ENCODE measurements around the gene ABCG1.
A peak's percentile ranks its signal among the peaks of the same experiment; 100 is the strongest.

ABCG1 gene

GRCh38 chr21:42306366-42307035, 87.6 kb downstream of the ABCG1 start:
- no peak for DNase-seq (ENCODE audit: low read depth)

- DNase-seq (ENCODE audit: low read depth), result no peak
Measured at GRCh38 chr21:42307106-42307505, 88.2 kb downstream of the ABCG1 start.

GRCh38 chr21:42308161-42308913, 89.4 kb downstream of the ABCG1 start:
- no peak for DNase-seq (ENCODE audit: low read depth)

- DNase-seq (ENCODE audit: low read depth), result no peak
Measured at GRCh38 chr21:42308914-42309752, 90.2 kb downstream of the ABCG1 start.

GRCh38 chr21:42309753-42310213, 90.8 kb downstream of the ABCG1 start:
- peak; percentile 37 for DNase-seq (ENCODE audit: low read depth)

GRCh38 chr21:42310411-42311001, 91.6 kb downstream of the ABCG1 start:
- DNase-seq (ENCODE audit: low read depth), result no peak

GRCh38 chr21:42311160-42311559, 92.2 kb downstream of the ABCG1 start:
- no peak for DNase-seq (ENCODE audit: low read depth)

GRCh38 chr21:42311816-42312625, 93.1 kb downstream of the ABCG1 start:
- DNase-seq (ENCODE audit: low read depth), result no peak

- no peak for DNase-seq (ENCODE audit: low read depth)
Measured at GRCh38 chr21:42312626-42313104, 93.7 kb downstream of the ABCG1 start.

- DNase-seq (ENCODE audit: low read depth), result no peak
Measured at GRCh38 chr21:42313501-42313969, 94.6 kb downstream of the ABCG1 start.

GRCh38 chr21:42314616-42315295, 95.8 kb downstream of the ABCG1 start:
- DNase-seq (ENCODE audit: low read depth), result no peak

- no peak for DNase-seq (ENCODE audit: low read depth)
Measured at GRCh38 chr21:42315296-42315891, 96.5 kb downstream of the ABCG1 start, which contains the start of gene TFF3. TSS of gene TFF3 (minus strand) at chr21:42315409. CDS start at chr21:42315374, 35 bp downstream.

GRCh38 chr21:42316891-42317290, 98.0 kb downstream of the ABCG1 start:
- no peak for DNase-seq (ENCODE audit: low read depth)

- DNase-seq (ENCODE audit: low read depth), result no peak
Measured at GRCh38 chr21:42317341-42317741, 98.4 kb downstream of the ABCG1 start.

- no peak for DNase-seq (ENCODE audit: low read depth)
Measured at GRCh38 chr21:42317826-42318746, 99.1 kb downstream of the ABCG1 start.

GRCh38 chr21:42319376-42319775, 100.4 kb downstream of the ABCG1 start:
- DNase-seq (ENCODE audit: low read depth), result no peak

GRCh38 chr21:42319851-42320572, 101.1 kb downstream of the ABCG1 start:
- DNase-seq (ENCODE audit: low read depth), result no peak

- no peak for DNase-seq (ENCODE audit: low read depth)
Measured at GRCh38 chr21:42320791-42321190, 101.9 kb downstream of the ABCG1 start.
